H1 (cell line): Measurements from ENCODE around the gene DPYSL3. TPM values are rescaled to one million over a fixed set of nuclear protein-coding genes. Genes with fewer than 3 reads are reported as not detected.

ENCODE experiments used
- CTCF ChIA-PET: fragments of 300-600 bp; sonication (Branson Sonifier 250); formaldehyde crosslinking; loops from one replicate; lab custom pipeline; 2021; ENCODE audit not compliant: partially characterized antibody; lab: Charles Lee
- POLR2A ChIA-PET: fragments of 300-600 bp; sonication (Branson Sonifier 250); formaldehyde crosslinking; loops from one replicate; lab custom pipeline; 2021; ENCODE audit warnings: inconsistent platforms; ENCODE audit not compliant: partially characterized antibody; lab: Charles Lee
- DNase-seq, 2 experiments: peaks; one replicate each; pipeline versions ENCODE4 v3.0.0 to v3.0.0-alpha.2; 2010 to 2022; ENCODE audit warnings: low spot score in 2 of 2, low read depth in 1 of 2, mixed read lengths in 1 of 2
- FAIRE-seq: peaks from 2 replicates; lab custom pipeline; 2011; peaks lifted over from hg19 to GRCh38; lab: Jason Lieb, UNC
- H2AFZ ChIP-seq: 2 replicates; pipeline ENCODE4 v1.8.1; 2012; ENCODE audit warnings: low read length, inconsistent platforms
- H2AK5ac ChIP-seq: 2 replicates; pipeline ENCODE4 v1.6.1; 2013; ENCODE audit warnings: low read depth, low read length
- H2BK120ac ChIP-seq: replicated peaks from 2 replicates; pipeline ENCODE3; 2013; ENCODE audit warnings: low read depth, low read length, inconsistent platforms
- H2BK12ac ChIP-seq: 2 replicates; pipeline ENCODE4 v1.6.1; 2013; ENCODE audit warnings: low read depth, low read length
- H2BK15ac ChIP-seq: 2 replicates; pipeline ENCODE4 v1.6.1; 2013; ENCODE audit warnings: low read length
- H2BK20ac ChIP-seq: 2 replicates; pipeline ENCODE4 v1.6.1; 2013; ENCODE audit warnings: low read length
- H2BK5ac ChIP-seq: 2 replicates; pipeline ENCODE4 v1.6.1; 2013; ENCODE audit warnings: low read depth, low read length
- H3K14ac ChIP-seq: 2 replicates; pipeline ENCODE4 v1.6.1; 2013; ENCODE audit warnings: inconsistent platforms; ENCODE audit not compliant: insufficient read length
- H3K18ac ChIP-seq: 2 replicates; pipeline ENCODE4 v1.6.1; 2013; ENCODE audit warnings: low read length; ENCODE audit errors: extremely low read depth
- H3K23ac ChIP-seq: 2 replicates; pipeline ENCODE4 v1.6.1; 2013; ENCODE audit warnings: inconsistent platforms; ENCODE audit not compliant: insufficient read length
- H3K23me2 ChIP-seq: 2 replicates; pipeline ENCODE4 v1.6.1; 2013; ENCODE audit warnings: low read depth, low read length
- H3K27ac ChIP-seq: 2 replicates; pipeline ENCODE4 v1.6.1; 2011; ENCODE audit warnings: low read depth, low read length, inconsistent platforms
- H3K27me3 ChIP-seq, 4 experiments: replicated peaks in 1 of 4; 1 replicate in 1 of 4; 2 replicates in 3 of 4; pipeline versions ENCODE4 v1.6.1 to v1.8.1; 2011 to 2013; ENCODE audit warnings: low read length in 3 of 4, mild to moderate bottlenecking in 3 of 4, inconsistent platforms in 2 of 4, mixed read lengths in 2 of 4, moderate library complexity in 1 of 4; ENCODE audit not compliant: control insufficient read depth in 3 of 4, insufficient read depth in 3 of 4; ENCODE audit errors: extremely low read depth in 1 of 4
- H3K36me3 ChIP-seq, 4 experiments: 2 replicates each; pipeline versions ENCODE4 v1.6.1 to v1.8.1; 2011 to 2013; ENCODE audit warnings: mild to moderate bottlenecking in 4 of 4, low read length in 3 of 4, moderate library complexity in 2 of 4, control low read depth in 1 of 4, inconsistent platforms in 1 of 4; ENCODE audit not compliant: insufficient read depth in 4 of 4, control insufficient read depth in 2 of 4
- H3K4ac ChIP-seq: replicated peaks from 2 replicates; pipeline ENCODE3; 2013; ENCODE audit warnings: low read length, low read depth, mixed read lengths, inconsistent platforms; ENCODE audit not compliant: insufficient read length
- H3K4me1 ChIP-seq, 4 experiments: replicated peaks in 1 of 4; 1 replicate in 1 of 4; 2 replicates in 3 of 4; pipeline versions ENCODE4 v1.6.1 to v1.8.1; 2011 to 2013; ENCODE audit warnings: low read length in 3 of 4, inconsistent platforms in 2 of 4, mixed read lengths in 1 of 4; ENCODE audit not compliant: insufficient read depth in 4 of 4, control insufficient read depth in 3 of 4
- H3K4me2 ChIP-seq, 2 experiments: 2 replicates each; pipeline versions ENCODE4 v1.6.1 to v1.8.1; 2011 to 2013; ENCODE audit warnings: low read depth in 2 of 2, low read length in 2 of 2, control low read depth in 1 of 2, inconsistent platforms in 1 of 2, mild to moderate bottlenecking in 1 of 2; ENCODE audit not compliant: insufficient read depth in 1 of 2
- H3K4me3 ChIP-seq, 4 experiments: fragments of 200-600, 300-600 bp in 1 of 4; sonication (generic), shearing (Covaris generic), sonication (Bioruptor Twin) in 1 of 4; 2 replicates each; pipeline versions ENCODE4 v1.5.1 to v1.8.1; 2011 to 2016; ENCODE audit warnings: low read length in 4 of 4, low read depth in 3 of 4, control low read depth in 2 of 4, inconsistent platforms in 2 of 4, mild to moderate bottlenecking in 2 of 4, mixed read lengths in 1 of 4, moderate library complexity in 1 of 4; ENCODE audit not compliant: insufficient read depth in 2 of 4; ENCODE audit errors: extremely low read depth in 1 of 4
- H3K56ac ChIP-seq: replicated peaks from 2 replicates; pipeline ENCODE3; 2013; ENCODE audit warnings: low read depth, mild to moderate bottlenecking, mixed read lengths, low read length, inconsistent platforms; ENCODE audit not compliant: insufficient read length
- H3K79me1 ChIP-seq: 2 replicates; pipeline ENCODE4 v1.6.1; 2013; ENCODE audit warnings: low read depth, low read length, control low read depth
- H3K79me2 ChIP-seq, 2 experiments: 2 replicates each; pipeline versions ENCODE4 v1.6.1 to v1.8.1; 2012 to 2013; ENCODE audit warnings: low read length in 2 of 2, mild to moderate bottlenecking in 2 of 2, inconsistent platforms in 1 of 2; ENCODE audit not compliant: insufficient read depth in 2 of 2, control insufficient read depth in 1 of 2
- H3K9ac ChIP-seq, 4 experiments: replicated peaks in 1 of 4; 1 replicate in 1 of 4; 2 replicates in 3 of 4; pipeline versions ENCODE4 v1.6.1 to v1.8.1; 2011 to 2013; ENCODE audit warnings: low read depth in 3 of 4, low read length in 3 of 4, control low read depth in 2 of 4, mild to moderate bottlenecking in 2 of 4, moderate library complexity in 2 of 4, inconsistent platforms in 1 of 4; ENCODE audit errors: extremely low read depth in 1 of 4
- H3K9me3 ChIP-seq, 2 experiments: 2 replicates each; pipeline versions ENCODE4 v1.6.1 to v1.8.1; 2012 to 2013; ENCODE audit warnings: mild to moderate bottlenecking in 2 of 2, moderate library complexity in 2 of 2, control low read depth in 1 of 2, inconsistent platforms in 1 of 2, low read depth in 1 of 2, low read length in 1 of 2, mixed read lengths in 1 of 2; ENCODE audit not compliant: insufficient read depth in 2 of 2
- H4K20me1 ChIP-seq, 2 experiments: replicated peaks in 1 of 2; 2 replicates each; pipeline versions ENCODE3 to v1.8.1; 2011 to 2013; ENCODE audit warnings: inconsistent platforms in 2 of 2, low read length in 2 of 2, mild to moderate bottlenecking in 1 of 2; ENCODE audit not compliant: insufficient read depth in 2 of 2, control insufficient read depth in 1 of 2
- H4K5ac ChIP-seq: 2 replicates; pipeline ENCODE4 v1.6.1; 2013; ENCODE audit warnings: low read length, low read depth, mixed read lengths, inconsistent platforms; ENCODE audit not compliant: insufficient read length
- H4K8ac ChIP-seq: 2 replicates; pipeline ENCODE4 v1.8.0; 2013; ENCODE audit warnings: mild to moderate bottlenecking, moderate library complexity, low read length, inconsistent platforms; ENCODE audit not compliant: insufficient read depth; ENCODE audit errors: extremely low read depth
- H4K91ac ChIP-seq: replicated peaks from 2 replicates; pipeline ENCODE3; 2013; ENCODE audit warnings: low read length, mixed read lengths, inconsistent platforms; ENCODE audit not compliant: insufficient read length
- ASH2L ChIP-seq: fragments of 200-600, 300-600 bp; sonication (generic); IDR thresholded peaks from one replicate; pipeline ENCODE4 v1.7.1; 2017; ENCODE audit warnings: low read length
- HDAC2 ChIP-seq, 2 experiments: fragments of 300-600 bp in 1 of 2; sonication (generic) in 1 of 2; IDR thresholded peaks; 2 replicates each; pipeline ENCODE4 v1.6.1; 2011 to 2012; ENCODE audit warnings: low read depth in 2 of 2, low read length in 2 of 2, mild to moderate bottlenecking in 2 of 2, moderate library complexity in 2 of 2, borderline replicate concordance in 1 of 2, inconsistent platforms in 1 of 2
- SAP30 ChIP-seq: fragments of 300-600 bp; sonication (generic); IDR thresholded peaks from 2 replicates; pipeline ENCODE4 v1.7.1; 2012; ENCODE audit warnings: low read length, moderate library complexity, mild to moderate bottlenecking, inconsistent platforms; ENCODE audit not compliant: insufficient read depth, insufficient replicate concordance
- SIN3A ChIP-seq, 2 experiments: IDR thresholded peaks in 1 of 2; conservative IDR thresholded peaks in 1 of 2; 2 replicates each; pipeline ENCODE4 v1.6.1; 2011 to 2012; ENCODE audit warnings: low read length in 2 of 2, improper control_type of control experiment in 1 of 2, low read depth in 1 of 2, mild to moderate bottlenecking in 1 of 2
- WGBS, 2 experiments: shearing (Covaris generic) in 1 of 2; methylation state at CpG; one replicate each; pipeline versions ENCODE4 v1.1.6 to v1.1.7; 2013 to 2015; ENCODE audit warnings: low lambda C conversion rate in 2 of 2, mixed read lengths in 2 of 2, inconsistent platforms in 1 of 2, low coverage in 1 of 2, missing lambda C conversion rate in 1 of 2; ENCODE audit not compliant: insufficient replicate concordance in 2 of 2, insufficient coverage in 1 of 2, insufficient read length in 1 of 2; ENCODE audit errors: extremely low coverage in 1 of 2, missing lambda C conversion rate in 1 of 2; 5-methylcytosine and 5-hydroxymethylcytosine counted together
- polyA plus RNA-seq, 7 experiments: library from polyadenylated mRNA; depleted of rRNA in 3 of 7; stranded (reverse) in 5 of 7; unstranded in 2 of 7; fragments of >200 nt in 5 of 7; fragments of 200-250 nt in 2 of 7; gene quantifications; 1 replicate in 5 of 7; 2 replicates in 1 of 7; 4 replicates in 1 of 7; pipeline versions ENCODE4 v1.2.1 to v1.2.3, GENCODE V29; 2011 to 2013; ENCODE audit warnings: missing spikeins in 2 of 7, mixed read lengths in 2 of 7
- total RNA-seq: library from RNA; stranded (reverse); fragmentation: NEBNext Ultra II Directional; extraction: Animal tissue kit (Norgen Biotek cat#: 25700); gene quantifications from 2 replicates; pipeline ENCODE4 v1.2.1, GENCODE V29; 2021

DPYSL3 gene
- total and polyA plus RNA-seq, 2 of the 8 experiments (the other 6 are each of a cell fraction or from before 2014, with no cell fraction given), result 268 to 387 TPM

DNA sequence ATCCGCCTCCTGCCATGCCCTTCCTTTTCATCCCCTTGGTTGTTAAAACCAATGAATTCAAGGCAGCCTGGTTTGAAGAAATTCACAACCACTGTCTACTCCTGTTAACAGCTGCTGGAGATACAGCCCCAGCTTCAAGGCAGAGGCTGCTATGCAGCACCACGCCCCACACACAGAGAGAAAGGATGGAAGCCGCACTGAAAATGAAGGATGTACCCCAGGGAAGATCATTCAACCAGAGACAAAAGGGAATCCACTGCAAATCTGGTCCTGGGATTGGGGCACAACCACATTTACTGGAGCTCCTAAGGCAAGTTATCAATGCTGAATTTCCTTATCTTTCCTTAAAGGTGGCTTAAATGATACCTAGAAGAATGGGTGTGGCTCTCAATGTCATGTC lies 58.7 kb downstream of the DPYSL3 start:
- no peak for DNase-seq
- Histone ChIP-seq H3K9me3 (no peaks in the 10 kb centered on the region), H2BK15ac (no peak overlapping the region), H3K14ac (no peak overlapping the region), H3K79me2 (peaks cover 51 to 84% of the 10 kb centered on the region in 2 experiments), H3K27ac (no peak overlapping the region), H2BK12ac (no peak overlapping the region), H3K4me2 (peak overlapping the region; percentile 71 to 88), H3K23me2 (peaks cover 9% of the 10 kb centered on the region; the same call in 1 of the 2 replicates), H3K18ac (peak overlapping the region; percentile 12; the same call in 1 of the 2 replicates), H2BK120ac (no peak overlapping the region), H3K9ac (no peak overlapping the region), H3K79me1 (peaks cover 2% of the 10 kb centered on the region)
- FAIRE-seq, result peak; percentile 7
- WGBS, 2 experiments, result 23% methylated on average over 3 of the region's 3 CpGs; no CpG with 5 or more reads in 1 of the 2 experiments
- peak; percentile 65 for TF ChIP-seq SAP30
- TF ChIP-seq HDAC2 (IDR thresholded peaks at IDR 0.05; ENCODE audit: borderline replicate concordance in 1 of 2, low read depth in 2 of 2, low read length in 2 of 2), result no peak
- TF ChIP-seq ASH2L, result no peak
- peak; percentile 14 to 50; a peak in 1 of 4 replicates for TF ChIP-seq SIN3A (conservative IDR thresholded peaks at IDR 0.05 in 1 of 2, IDR thresholded peaks at IDR 0.05 in 1 of 2; ENCODE audit: low read depth in 1 of 2, low read length in 2 of 2)
- TF ChIP-seq, all 59 proteins: peak for 2
- no peak overlapping the region for H4K91ac ChIP-seq
- no peak overlapping the region for H3K23ac ChIP-seq
- ChIA-PET POLR2A (interaction anchor here (0.6 to 5.4 kb wide), 13 partner anchors 9 to 124 kb away, joined by 3 to 47 read pairs (median 6); partner anchors contain the start of gene DPYSL3), CTCF (interaction anchor here (0.6 to 4.5 kb wide), 26 partner anchors 9 to 227 kb away, joined by 3 to 25 read pairs (median 6); partner anchors contain the start of gene DPYSL3)
- H4K8ac ChIP-seq, result no peak overlapping the region
- H2BK20ac ChIP-seq, result no peak overlapping the region
- no peak overlapping the region for H3K56ac ChIP-seq
- peaks cover 3 to 20% (median 8%) of the 10 kb centered on the region in 4 experiments; a peak in 6 of 8 replicates for H3K36me3 ChIP-seq
- no peaks in the 10 kb centered on the region for H3K27me3 ChIP-seq
- no peak overlapping the region for H2AFZ ChIP-seq
- H3K4ac ChIP-seq, result no peak overlapping the region
- peaks cover 12 to 14% of the 10 kb centered on the region in 2 experiments for H4K20me1 ChIP-seq
- H4K5ac ChIP-seq, result peak overlapping the region; percentile 19
- H3K4me1 ChIP-seq, result peaks cover 11 to 34% (median 29%) of the 10 kb centered on the region in 4 experiments; a peak in 6 of 7 replicates
- no peak overlapping the region for H2AK5ac ChIP-seq
- H2BK5ac ChIP-seq, result no peak overlapping the region
- peak overlapping the region; percentile 80 to 98 (median 94) for H3K4me3 ChIP-seq
